Fibroblast of lung (primary cell): ENCODE measurements around the gene ANKRD13A.
"Not testable (repeated sequence)": the region's sequence is repeated elsewhere in the genome, so short reads cannot be mapped to it uniquely, and the experiment has no call there.

Source experiments
- EZH2 ChIP-seq: IDR thresholded peaks from 2 replicates; pipeline ENCODE4 v1.5.1; 2012; ENCODE audit warnings: low read length, control low read depth, mild to moderate bottlenecking; ENCODE audit errors: missing control alignments
- TF ChIP-seq, protein P1 (sequence below), 2 donors: IDR thresholded peaks in 1 of 2; conservative IDR thresholded peaks in 1 of 2; 1 replicate in 1 of 2; 2 replicates in 1 of 2; pipeline ENCODE4 v1.5.1; 2011 to 2012; ENCODE audit warnings: low read length in 2 of 2, control low read depth in 1 of 2, inconsistent platforms in 1 of 2, low read depth in 1 of 2, mild to moderate bottlenecking in 1 of 2

DNA sequence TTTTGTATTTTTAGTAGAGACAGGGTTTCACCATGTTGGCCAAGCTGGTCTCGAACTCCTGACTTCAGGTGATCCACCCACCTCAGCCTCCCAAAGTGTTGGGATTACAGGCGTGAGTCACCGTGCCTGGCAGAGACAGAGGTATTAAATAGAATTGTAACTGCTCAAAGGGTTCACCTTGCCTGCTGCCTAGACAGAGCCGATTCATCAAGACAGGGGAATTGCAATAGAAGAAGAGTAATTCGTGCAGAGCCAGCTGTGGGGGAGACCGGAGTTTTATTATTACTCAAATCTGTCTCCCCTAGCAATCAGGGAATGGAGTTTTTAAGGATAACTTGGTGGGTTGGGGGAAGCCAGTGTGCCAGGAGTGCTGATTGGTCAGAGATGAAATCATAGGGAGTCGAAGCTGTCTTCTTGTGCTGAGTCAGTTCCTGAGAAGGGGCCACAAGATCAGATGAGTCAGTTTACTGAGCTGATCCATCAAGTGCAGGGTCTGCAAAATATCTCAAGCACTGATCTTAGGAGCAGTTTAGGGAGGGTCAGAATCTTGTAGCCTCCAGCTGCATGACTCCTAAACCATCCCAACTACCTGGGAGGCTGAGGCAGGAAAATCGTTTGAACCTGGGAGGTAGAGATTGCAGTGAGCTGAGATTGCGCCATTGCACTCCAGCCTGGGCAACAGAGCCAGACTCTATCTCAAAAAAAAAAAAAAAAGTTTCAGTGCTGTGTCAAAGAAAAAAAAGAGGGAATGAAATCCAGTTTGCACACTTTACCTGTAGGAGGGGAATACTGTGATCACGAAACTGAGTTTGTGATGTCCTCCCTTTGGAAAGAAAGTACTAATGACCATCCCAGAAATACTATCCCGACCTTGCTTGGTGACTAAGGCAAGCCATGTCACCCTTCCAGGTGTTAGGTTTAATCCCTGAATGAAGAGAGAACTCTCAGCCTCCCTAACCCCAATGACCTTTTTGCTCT, 56.4 kb downstream of the ANKRD13A start:
- TF ChIP-seq, protein P1, sequence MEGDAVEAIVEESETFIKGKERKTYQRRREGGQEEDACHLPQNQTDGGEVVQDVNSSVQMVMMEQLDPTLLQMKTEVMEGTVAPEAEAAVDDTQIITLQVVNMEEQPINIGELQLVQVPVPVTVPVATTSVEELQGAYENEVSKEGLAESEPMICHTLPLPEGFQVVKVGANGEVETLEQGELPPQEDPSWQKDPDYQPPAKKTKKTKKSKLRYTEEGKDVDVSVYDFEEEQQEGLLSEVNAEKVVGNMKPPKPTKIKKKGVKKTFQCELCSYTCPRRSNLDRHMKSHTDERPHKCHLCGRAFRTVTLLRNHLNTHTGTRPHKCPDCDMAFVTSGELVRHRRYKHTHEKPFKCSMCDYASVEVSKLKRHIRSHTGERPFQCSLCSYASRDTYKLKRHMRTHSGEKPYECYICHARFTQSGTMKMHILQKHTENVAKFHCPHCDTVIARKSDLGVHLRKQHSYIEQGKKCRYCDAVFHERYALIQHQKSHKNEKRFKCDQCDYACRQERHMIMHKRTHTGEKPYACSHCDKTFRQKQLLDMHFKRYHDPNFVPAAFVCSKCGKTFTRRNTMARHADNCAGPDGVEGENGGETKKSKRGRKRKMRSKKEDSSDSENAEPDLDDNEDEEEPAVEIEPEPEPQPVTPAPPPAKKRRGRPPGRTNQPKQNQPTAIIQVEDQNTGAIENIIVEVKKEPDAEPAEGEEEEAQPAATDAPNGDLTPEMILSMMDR (conservative IDR thresholded peaks at IDR 0.05 in 1 of 2, IDR thresholded peaks at IDR 0.05 in 1 of 2; ENCODE audit: low read depth in 1 of 2, low read length in 2 of 2) = not testable (repeated sequence)
- TF ChIP-seq EZH2 = not testable (repeated sequence)
